K562 (cell line): ENCODE results near the gene WDR62. TPM values are rescaled to one million over a fixed set of nuclear protein-coding genes. Genes with fewer than 3 reads are reported as not detected.

Source experiments
- CHD2 ChIP-seq: IDR thresholded peaks from 2 replicates; pipeline ENCODE4 v1.6.1; 2011; ENCODE audit warnings: low read depth, low read length
- CXXC5 ChIP-seq: fragments of 250-450 bp; sonication (Bioruptor Pico); IDR thresholded peaks from 2 replicates; pipeline ENCODE4 v1.8.0; 2022; ENCODE audit warnings: inconsistent platforms, mild to moderate bottlenecking, moderate library complexity
- FOXJ2 ChIP-seq: fragments of 200-800 bp; sonication (Bioruptor generic); IDR thresholded peaks from 2 replicates; pipeline ENCODE4 v1.6.1; 2016; ENCODE audit warnings: missing genetic modification characterization, missing compliant biosample characterization
- FOXK1 ChIP-seq: sonication (generic); formaldehyde crosslinking; IDR thresholded peaks from 2 replicates; pipeline ENCODE4 v1.8.0; 2022; ENCODE audit warnings: missing genetic modification reagents, mild to moderate bottlenecking, borderline replicate concordance
- GMEB1 ChIP-seq: fragments of 250-450 bp; sonication (Bioruptor Pico); IDR thresholded peaks from 2 replicates; pipeline ENCODE4 v1.4.0; 2020; ENCODE audit warnings: mild to moderate bottlenecking
- HBP1 ChIP-seq: fragments of 450-650 bp; formaldehyde crosslinking; IDR thresholded peaks from 2 replicates; pipeline ENCODE4 v1.4.0; 2022; ENCODE audit warnings: missing genetic modification characterization
- KDM5B ChIP-seq: fragments of 200-600 bp; sonication (generic); IDR thresholded peaks from 2 replicates; pipeline ENCODE4 v1.6.1; 2012; ENCODE audit warnings: low read depth, mild to moderate bottlenecking, moderate library complexity, low read length, control low read depth, inconsistent platforms; ENCODE audit not compliant: insufficient replicate concordance
- MYC ChIP-seq, 2 experiments: fragments of 250-450 bp in 1 of 2; sonication (Bioruptor Pico) in 1 of 2; IDR thresholded peaks; 2 replicates each; pipeline versions ENCODE4 v1.5.1 to v1.6.1; 2012 to 2021; ENCODE audit warnings: low read depth in 2 of 2, borderline replicate concordance in 1 of 2, improper control_type of control experiment in 1 of 2, low read length in 1 of 2, mild to moderate bottlenecking in 1 of 2, moderate library complexity in 1 of 2
- NRF1 ChIP-seq, 2 experiments: fragments of 450-650 bp; IDR thresholded peaks in 1 of 2; conservative IDR thresholded peaks in 1 of 2; 2 replicates each; pipeline ENCODE4 v1.6.1; 2014; ENCODE audit warnings: mild to moderate bottlenecking in 2 of 2
- PKNOX1 ChIP-seq: fragments of 450-650 bp; IDR thresholded peaks from 2 replicates; pipeline ENCODE4 v1.6.1; 2016
- POLR2AphosphoS5 ChIP-seq: IDR thresholded peaks from 2 replicates; pipeline ENCODE4 v1.6.1; 2011; ENCODE audit warnings: mild to moderate bottlenecking, low read depth, low read length, moderate library complexity; ENCODE audit not compliant: control insufficient read depth, insufficient read depth
- SAFB ChIP-seq: fragments of 200-400 bp; formaldehyde crosslinking; IDR thresholded peaks from 2 replicates; pipeline ENCODE4 v1.6.1; 2017; ENCODE audit warnings: low read depth, low read length, borderline replicate concordance
- SAP30 ChIP-seq: fragments of 200-600 bp; sonication (generic); IDR thresholded peaks from 2 replicates; pipeline ENCODE4 v1.6.1; 2012; ENCODE audit warnings: borderline replicate concordance, low read depth, mild to moderate bottlenecking, moderate library complexity, low read length, control low read depth, inconsistent platforms; ENCODE audit not compliant: insufficient read depth, poor library complexity, severe bottlenecking
- USF1 ChIP-seq: sonication (generic); formaldehyde crosslinking; IDR thresholded peaks from 2 replicates; pipeline ENCODE4 v1.9.0; 2022; ENCODE audit warnings: mild to moderate bottlenecking, missing genetic modification reagents
- YY1 ChIP-seq, 3 experiments: IDR thresholded peaks; 2 replicates each; pipeline ENCODE4 v1.6.1; 2011; ENCODE audit warnings: low read length in 2 of 3, mild to moderate bottlenecking in 2 of 3, moderate library complexity in 2 of 3, borderline replicate concordance in 1 of 3, control low read depth in 1 of 3, low read depth in 1 of 3; ENCODE audit not compliant: insufficient read depth in 3 of 3, insufficient replicate concordance in 2 of 3, control insufficient read depth in 1 of 3, insufficient read length in 1 of 3; ENCODE audit errors: extremely low read depth in 1 of 3
- ZNF583 ChIP-seq: fragments of 250-450 bp; sonication (Bioruptor Pico); IDR thresholded peaks from 2 replicates; pipeline ENCODE4 v1.4.0; 2020
- polyA plus RNA-seq, 8 experiments: library from polyadenylated mRNA; depleted of rRNA in 4 of 8; stranded (reverse) in 5 of 8; unstranded in 3 of 8; fragments of >200 nt; fragmentation: Nextera tagmentation in 2 of 8; fragmentation: Illumina TruSeq in 1 of 8; extraction: Ambion mirVana in 2 of 8; extraction: Trizol in 1 of 8; gene quantifications; 2 replicates each; pipeline versions ENCODE4 v1.2.1 to v1.2.3, GENCODE V29; 2011 to 2014; ENCODE audit warnings: inconsistent platforms in 1 of 8, missing spikeins in 1 of 8
- total RNA-seq, 7 experiments: library from RNA; depleted of rRNA in 6 of 7; stranded (reverse); fragments of >200 nt in 6 of 7; fragmentation: Illumina TruSeq in 2 of 7; extraction: Trizol in 2 of 7; gene quantifications; 2 replicates each; pipeline versions ENCODE4 v1.2.1 to v1.2.3, GENCODE V29; 2011 to 2021; ENCODE audit warnings: low replicate concordance in 1 of 7
- TF ChIP-seq, protein P1 (sequence below), 3 experiments: IDR thresholded peaks in 2 of 3; conservative IDR thresholded peaks in 1 of 3; 2 replicates each; pipeline ENCODE4 v1.5.1; 2011 to 2012; ENCODE audit warnings: low read length in 3 of 3, mild to moderate bottlenecking in 3 of 3, control low read depth in 2 of 3, improper control_type of control experiment in 1 of 3, inconsistent platforms in 1 of 3, low read depth in 1 of 3, mixed read lengths in 1 of 3, moderate library complexity in 1 of 3; ENCODE audit not compliant: insufficient read depth in 2 of 3

WDR62 gene
- total and polyA plus RNA-seq, 9 of the 15 experiments (the other 6 are each of a cell fraction or from before 2014, with no cell fraction given) = 0.35 to 32.8 (median 14.4) TPM

DNA sequence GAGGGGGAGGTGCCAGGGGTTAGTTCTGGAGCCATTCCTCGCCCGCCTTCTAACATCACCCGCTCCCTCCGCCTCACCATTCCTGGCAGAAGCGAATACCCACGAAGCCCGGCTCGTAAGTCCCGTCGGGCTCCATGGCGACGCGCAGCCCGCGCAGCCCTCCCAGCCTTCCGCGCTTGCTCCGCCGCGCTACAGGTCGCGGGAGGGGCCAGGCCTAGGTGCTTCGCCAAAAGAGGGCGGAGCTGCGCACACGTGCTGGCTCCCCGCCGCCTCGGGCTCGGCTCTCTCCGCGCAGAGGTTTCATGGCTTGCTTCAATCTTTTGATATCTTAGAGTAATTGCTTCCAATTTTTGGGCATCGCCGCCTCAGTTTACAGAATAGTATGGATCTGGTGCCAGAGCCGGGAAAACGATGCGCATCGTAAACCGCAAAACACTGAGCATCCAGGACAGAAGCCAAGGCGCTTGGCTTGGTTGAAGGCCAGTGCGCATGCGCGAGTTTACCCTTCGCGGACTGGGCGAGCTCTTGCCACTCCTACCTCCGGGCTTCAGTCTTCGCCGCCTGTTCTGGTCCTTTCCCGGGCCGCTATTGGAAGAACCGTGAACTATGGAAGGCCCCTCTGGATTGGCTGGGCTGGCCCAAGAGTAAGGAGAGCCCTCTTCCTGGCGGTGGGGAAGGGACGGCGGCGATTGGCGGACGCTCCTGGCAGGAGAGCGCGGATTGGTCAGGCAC is 60.2 kb downstream of the WDR62 start, which contains the start of gene POLR2I (continued):
- TF ChIP-seq YY1 (IDR thresholded peaks at IDR 0.05; ENCODE audit: borderline replicate concordance in 1 of 3, control insufficient read depth in 1 of 3, extremely low read depth in 1 of 3, insufficient read depth in 3 of 3, insufficient read length in 1 of 3, insufficient replicate concordance in 2 of 3, low read depth in 1 of 3, low read length in 2 of 3) = peak in 2 of 3 experiments; percentile 66 to 80
- TF ChIP-seq GMEB1 (CRISPR knock-in tag) = peak; percentile 47; the same call in 1 of the 2 replicates
- TF ChIP-seq HBP1 (CRISPR knock-in tag) = 0 out of 2 replicates have a peak, but pooled peaks have one; percentile 31
- TF ChIP-seq, protein P1, sequence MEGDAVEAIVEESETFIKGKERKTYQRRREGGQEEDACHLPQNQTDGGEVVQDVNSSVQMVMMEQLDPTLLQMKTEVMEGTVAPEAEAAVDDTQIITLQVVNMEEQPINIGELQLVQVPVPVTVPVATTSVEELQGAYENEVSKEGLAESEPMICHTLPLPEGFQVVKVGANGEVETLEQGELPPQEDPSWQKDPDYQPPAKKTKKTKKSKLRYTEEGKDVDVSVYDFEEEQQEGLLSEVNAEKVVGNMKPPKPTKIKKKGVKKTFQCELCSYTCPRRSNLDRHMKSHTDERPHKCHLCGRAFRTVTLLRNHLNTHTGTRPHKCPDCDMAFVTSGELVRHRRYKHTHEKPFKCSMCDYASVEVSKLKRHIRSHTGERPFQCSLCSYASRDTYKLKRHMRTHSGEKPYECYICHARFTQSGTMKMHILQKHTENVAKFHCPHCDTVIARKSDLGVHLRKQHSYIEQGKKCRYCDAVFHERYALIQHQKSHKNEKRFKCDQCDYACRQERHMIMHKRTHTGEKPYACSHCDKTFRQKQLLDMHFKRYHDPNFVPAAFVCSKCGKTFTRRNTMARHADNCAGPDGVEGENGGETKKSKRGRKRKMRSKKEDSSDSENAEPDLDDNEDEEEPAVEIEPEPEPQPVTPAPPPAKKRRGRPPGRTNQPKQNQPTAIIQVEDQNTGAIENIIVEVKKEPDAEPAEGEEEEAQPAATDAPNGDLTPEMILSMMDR (IDR thresholded peaks at IDR 0.05 in 2 of 3, conservative IDR thresholded peaks at IDR 0.05 in 1 of 3; ENCODE audit: insufficient read depth in 2 of 3, low read depth in 1 of 3, low read length in 3 of 3) = 0 out of 6 replicates have a peak, but pooled peaks of 1 of the 3 experiments have one; percentile 5
- peak; percentile 90 for TF ChIP-seq USF1 (CRISPR knock-in tag)
- peak; percentile 68 for TF ChIP-seq KDM5B
- TF ChIP-seq FOXK1 (CRISPR knock-in tag) = 0 out of 2 replicates have a peak, but pooled peaks have one; percentile 56
- peak; percentile 100 for TF ChIP-seq NRF1 (conservative IDR thresholded peaks at IDR 0.05 in 1 of 2, IDR thresholded peaks at IDR 0.05 in 1 of 2)
- peak; percentile 34; the same call in 1 of the 2 replicates for TF ChIP-seq POLR2AphosphoS5
- TF ChIP-seq SAFB = peak; percentile 51; the same call in 1 of the 2 replicates
- peak; percentile 10; the same call in 1 of the 2 replicates for TF ChIP-seq ZNF583
- TF ChIP-seq SAP30 = peak; percentile 87
- peak; percentile 79 for TF ChIP-seq CHD2
- TF ChIP-seq CXXC5 (CRISPR knock-in tag) = peak; percentile 96
- peak; percentile 72 for TF ChIP-seq PKNOX1
- TF ChIP-seq MYC (IDR thresholded peaks at IDR 0.05; ENCODE audit: low read depth, low read length) = peak; percentile 99
- peak; percentile 97 for TF ChIP-seq MYC (CRISPR knock-in tag; IDR thresholded peaks at IDR 0.05; ENCODE audit: borderline replicate concordance, low read depth)
- 0 out of 2 replicates have a peak, but pooled peaks have one; percentile 65 for TF ChIP-seq FOXJ2 (tag)
